ENCODE data around the gene LYRM9. TPM values are rescaled to one million over a fixed set of nuclear protein-coding genes. Genes with fewer than 3 reads are reported as not detected.

The LYRM9 gene
- polyA plus RNA-seq, 1 donor from 2014 or later = 83.8 TPM

DNA sequence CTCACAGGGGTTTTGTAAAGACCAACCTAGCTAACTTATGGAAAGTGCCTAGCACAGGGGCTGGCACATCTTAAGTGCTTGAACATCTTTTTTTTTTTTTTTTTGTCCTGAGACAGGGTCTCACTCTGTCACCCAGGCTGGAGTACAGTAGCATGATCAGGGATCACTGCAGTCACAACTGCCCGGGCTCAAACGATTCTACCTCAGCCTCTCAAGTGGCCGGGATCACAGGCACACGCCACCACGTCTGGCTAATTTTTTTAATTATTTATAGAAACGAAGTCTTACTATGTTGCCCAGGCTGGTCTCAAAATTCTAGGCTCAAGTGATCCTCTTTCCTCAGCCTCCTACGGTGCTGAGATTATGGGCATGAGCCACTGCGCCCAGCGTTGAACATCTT lies 1.3 kb downstream of the LYRM9 start:
- Histone ChIP-seq H2AFZ (ENCODE audit: low read depth, low read length) (no peak overlapping the region), H3K79me2 (replicated peaks; ENCODE audit: insufficient read depth, low read length) (no peaks in the 10 kb centered on the region), H3K27me3 (ENCODE audit: insufficient read depth, low read depth, low read length) (no peaks in the 10 kb centered on the region), H4K20me1 (ENCODE audit: insufficient read depth) (no peaks in the 10 kb centered on the region), H3K36me3 (ENCODE audit: insufficient read depth, low read length) (no peaks in the 10 kb centered on the region), H3K9me3 (ENCODE audit: low read length) (no peaks in the 10 kb centered on the region), H3K4me3 (ENCODE audit: low read length) (peak overlapping the region; percentile 88), H3K9me2 (ENCODE audit: insufficient read depth, low read length) (no peaks in the 10 kb centered on the region), H3K27ac (ENCODE audit: low read length) (no peak overlapping the region), H3F3A (ENCODE audit: insufficient read depth, low read length, poor library complexity, severe bottlenecking) (no peaks in the 10 kb centered on the region), H3K4me2 (ENCODE audit: low read length) (no peak overlapping the region), H3K9ac (ENCODE audit: low read length) (no peak overlapping the region)
- TF ChIP-seq RAD21 (conservative IDR thresholded peaks at IDR 0.05) (no peak), TAF1 (IDR thresholded peaks at IDR 0.05; ENCODE audit: low read depth) (no peak), MXI1 (conservative IDR thresholded peaks at IDR 0.05; ENCODE audit: poor library complexity, severe bottlenecking) (no peak), EP300 (conservative IDR thresholded peaks at IDR 0.05; ENCODE audit: poor library complexity, severe bottlenecking) (no peak), SMC3 (conservative IDR thresholded peaks at IDR 0.05; ENCODE audit: poor library complexity) (no peak), EZH2 (IDR thresholded peaks at IDR 0.05; ENCODE audit: borderline replicate concordance, insufficient read depth, low read length, poor library complexity, severe bottlenecking) (no peak), POLR2AphosphoS5 (IDR thresholded peaks at IDR 0.05) (no peak)
- TF ChIP-seq, protein P1, sequence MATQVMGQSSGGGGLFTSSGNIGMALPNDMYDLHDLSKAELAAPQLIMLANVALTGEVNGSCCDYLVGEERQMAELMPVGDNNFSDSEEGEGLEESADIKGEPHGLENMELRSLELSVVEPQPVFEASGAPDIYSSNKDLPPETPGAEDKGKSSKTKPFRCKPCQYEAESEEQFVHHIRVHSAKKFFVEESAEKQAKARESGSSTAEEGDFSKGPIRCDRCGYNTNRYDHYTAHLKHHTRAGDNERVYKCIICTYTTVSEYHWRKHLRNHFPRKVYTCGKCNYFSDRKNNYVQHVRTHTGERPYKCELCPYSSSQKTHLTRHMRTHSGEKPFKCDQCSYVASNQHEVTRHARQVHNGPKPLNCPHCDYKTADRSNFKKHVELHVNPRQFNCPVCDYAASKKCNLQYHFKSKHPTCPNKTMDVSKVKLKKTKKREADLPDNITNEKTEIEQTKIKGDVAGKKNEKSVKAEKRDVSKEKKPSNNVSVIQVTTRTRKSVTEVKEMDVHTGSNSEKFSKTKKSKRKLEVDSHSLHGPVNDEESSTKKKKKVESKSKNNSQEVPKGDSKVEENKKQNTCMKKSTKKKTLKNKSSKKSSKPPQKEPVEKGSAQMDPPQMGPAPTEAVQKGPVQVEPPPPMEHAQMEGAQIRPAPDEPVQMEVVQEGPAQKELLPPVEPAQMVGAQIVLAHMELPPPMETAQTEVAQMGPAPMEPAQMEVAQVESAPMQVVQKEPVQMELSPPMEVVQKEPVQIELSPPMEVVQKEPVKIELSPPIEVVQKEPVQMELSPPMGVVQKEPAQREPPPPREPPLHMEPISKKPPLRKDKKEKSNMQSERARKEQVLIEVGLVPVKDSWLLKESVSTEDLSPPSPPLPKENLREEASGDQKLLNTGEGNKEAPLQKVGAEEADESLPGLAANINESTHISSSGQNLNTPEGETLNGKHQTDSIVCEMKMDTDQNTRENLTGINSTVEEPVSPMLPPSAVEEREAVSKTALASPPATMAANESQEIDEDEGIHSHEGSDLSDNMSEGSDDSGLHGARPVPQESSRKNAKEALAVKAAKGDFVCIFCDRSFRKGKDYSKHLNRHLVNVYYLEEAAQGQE (IDR thresholded peaks at IDR 0.05; ENCODE audit: borderline replicate concordance) = no peak
- TF ChIP-seq, protein P2, sequence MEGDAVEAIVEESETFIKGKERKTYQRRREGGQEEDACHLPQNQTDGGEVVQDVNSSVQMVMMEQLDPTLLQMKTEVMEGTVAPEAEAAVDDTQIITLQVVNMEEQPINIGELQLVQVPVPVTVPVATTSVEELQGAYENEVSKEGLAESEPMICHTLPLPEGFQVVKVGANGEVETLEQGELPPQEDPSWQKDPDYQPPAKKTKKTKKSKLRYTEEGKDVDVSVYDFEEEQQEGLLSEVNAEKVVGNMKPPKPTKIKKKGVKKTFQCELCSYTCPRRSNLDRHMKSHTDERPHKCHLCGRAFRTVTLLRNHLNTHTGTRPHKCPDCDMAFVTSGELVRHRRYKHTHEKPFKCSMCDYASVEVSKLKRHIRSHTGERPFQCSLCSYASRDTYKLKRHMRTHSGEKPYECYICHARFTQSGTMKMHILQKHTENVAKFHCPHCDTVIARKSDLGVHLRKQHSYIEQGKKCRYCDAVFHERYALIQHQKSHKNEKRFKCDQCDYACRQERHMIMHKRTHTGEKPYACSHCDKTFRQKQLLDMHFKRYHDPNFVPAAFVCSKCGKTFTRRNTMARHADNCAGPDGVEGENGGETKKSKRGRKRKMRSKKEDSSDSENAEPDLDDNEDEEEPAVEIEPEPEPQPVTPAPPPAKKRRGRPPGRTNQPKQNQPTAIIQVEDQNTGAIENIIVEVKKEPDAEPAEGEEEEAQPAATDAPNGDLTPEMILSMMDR (IDR thresholded peaks at IDR 0.05; ENCODE audit: poor library complexity, severe bottlenecking) = no peak

- Histone ChIP-seq H3K27me3 (ENCODE audit: insufficient read depth, low read depth, low read length) (no peaks in the 10 kb centered on the region), H3K27ac (ENCODE audit: low read length) (no peak overlapping the region), H3K36me3 (ENCODE audit: insufficient read depth, low read length) (no peaks in the 10 kb centered on the region), H2AFZ (ENCODE audit: low read depth, low read length) (no peak overlapping the region), H3K9me2 (ENCODE audit: insufficient read depth, low read length) (no peaks in the 10 kb centered on the region), H3K4me3 (ENCODE audit: low read length) (no peak overlapping the region), H3K79me2 (replicated peaks; ENCODE audit: insufficient read depth, low read length) (no peaks in the 10 kb centered on the region), H3F3A (ENCODE audit: insufficient read depth, low read length, poor library complexity, severe bottlenecking) (no peaks in the 10 kb centered on the region), H4K20me1 (ENCODE audit: insufficient read depth) (no peaks in the 10 kb centered on the region), H3K9ac (ENCODE audit: low read length) (no peak overlapping the region), H3K9me3 (ENCODE audit: low read length) (no peaks in the 10 kb centered on the region), H3K4me2 (ENCODE audit: low read length) (no peak overlapping the region)
- TF ChIP-seq, protein P1 (IDR thresholded peaks at IDR 0.05; ENCODE audit: borderline replicate concordance) = no peak
- TF ChIP-seq SMC3 (conservative IDR thresholded peaks at IDR 0.05; ENCODE audit: poor library complexity) (no peak), RAD21 (conservative IDR thresholded peaks at IDR 0.05) (no peak), EP300 (conservative IDR thresholded peaks at IDR 0.05; ENCODE audit: poor library complexity, severe bottlenecking) (no peak), POLR2AphosphoS5 (IDR thresholded peaks at IDR 0.05) (no peak), TAF1 (IDR thresholded peaks at IDR 0.05; ENCODE audit: low read depth) (no peak), EZH2 (IDR thresholded peaks at IDR 0.05; ENCODE audit: borderline replicate concordance, insufficient read depth, low read length, poor library complexity, severe bottlenecking) (no peak), MXI1 (conservative IDR thresholded peaks at IDR 0.05; ENCODE audit: poor library complexity, severe bottlenecking) (no peak)
- TF ChIP-seq, protein P2 (IDR thresholded peaks at IDR 0.05; ENCODE audit: poor library complexity, severe bottlenecking) = no peak
Observed at GRCh38 chr17:27889711-27890251, 3.4 kb downstream of the LYRM9 start.
